Endothelial cell of umbilical vein (primary cell): ENCODE results near the gene SELENON. TPM values are rescaled to one million over a fixed set of nuclear protein-coding genes. Genes with fewer than 3 reads are reported as not detected.

ENCODE experiments used
- BruUV-seq: library from RNA; stranded (reverse); fragments of 400-500 nt; replicated peaks from 2 replicates; lab custom pipeline; 2021; lab: Mats Ljungman, UMichigan
- CTCF ChIA-PET: fragments of 300-600, 350-600 bp; sonication (Branson Sonifier 250); formaldehyde crosslinking; loops from one replicate; lab custom pipeline; 2021; ENCODE audit warnings: antibody characterized with exemption, inconsistent platforms; lab: Charles Lee
- POLR2A ChIA-PET: fragments of 300-600, 350-600 bp; sonication (Branson Sonifier 250); formaldehyde crosslinking; loops from one replicate; lab custom pipeline; 2021; ENCODE audit warnings: antibody characterized with exemption, inconsistent platforms; lab: Charles Lee
- DNase-seq: peaks from one replicate; pipeline ENCODE4 v3.0.0-alpha.2; 2011; ENCODE audit warnings: low read depth, low spot score
- FAIRE-seq: peaks from 2 replicates; lab custom pipeline; 2011; peaks lifted over from hg19 to GRCh38; lab: Jason Lieb, UNC
- H2AFZ ChIP-seq: 2 replicates; pipeline ENCODE4 v1.6.0; 2012; ENCODE audit warnings: low read depth, low read length, control low read depth, inconsistent platforms
- H3K27ac ChIP-seq: 2 replicates; pipeline ENCODE4 v1.5.1; 2011; ENCODE audit warnings: low read depth, mild to moderate bottlenecking, control low read depth, low read length, moderate library complexity; ENCODE audit not compliant: insufficient read depth
- H3K27me3 ChIP-seq, 2 experiments: 2 replicates each; pipeline versions ENCODE4 v1.6.0 to v1.6.1; 2011; ENCODE audit warnings: low read length in 2 of 2, mixed read lengths in 1 of 2; ENCODE audit not compliant: control insufficient read depth in 2 of 2, insufficient read depth in 2 of 2
- H3K36me3 ChIP-seq, 2 experiments: 2 replicates in 1 of 2; 3 replicates in 1 of 2; pipeline ENCODE4 v1.5.1; 2011; ENCODE audit warnings: low read length in 2 of 2, mild to moderate bottlenecking in 1 of 2, moderate library complexity in 1 of 2; ENCODE audit not compliant: control insufficient read depth in 2 of 2, insufficient read depth in 2 of 2; ENCODE audit errors: extremely low read depth in 1 of 2
- H3K4me1 ChIP-seq: 3 replicates; pipeline ENCODE4 v1.5.1; 2011; ENCODE audit warnings: mild to moderate bottlenecking, low read length; ENCODE audit not compliant: control insufficient read depth, insufficient read depth; ENCODE audit errors: extremely low read depth
- H3K4me2 ChIP-seq: 2 replicates; pipeline ENCODE4 v1.6.1; 2011; ENCODE audit warnings: low read length, control low read depth, mixed read lengths; ENCODE audit not compliant: insufficient read depth
- H3K4me3 ChIP-seq, 3 experiments: fragments of 200-600 bp in 1 of 3; sonication (generic), shearing (Covaris generic) in 1 of 3; replicated peaks in 1 of 3; 2 replicates each; pipeline ENCODE4 v1.5.1; 2011 to 2016; ENCODE audit warnings: control low read depth in 3 of 3, low read length in 3 of 3, mild to moderate bottlenecking in 2 of 3, inconsistent platforms in 1 of 3, low read depth in 1 of 3, moderate library complexity in 1 of 3; ENCODE audit not compliant: insufficient read depth in 1 of 3
- H3K79me2 ChIP-seq: 2 replicates; pipeline ENCODE4 v1.6.0; 2012; ENCODE audit warnings: low read length, inconsistent platforms; ENCODE audit not compliant: control insufficient read depth, insufficient read depth
- H3K9ac ChIP-seq: replicated peaks from 2 replicates; pipeline ENCODE3; 2011; ENCODE audit warnings: low read length, control low read depth; ENCODE audit not compliant: insufficient read depth; ENCODE audit errors: extremely low read depth
- H3K9me1 ChIP-seq: replicated peaks from 3 replicates; pipeline ENCODE4 v1.6.0; 2011; ENCODE audit warnings: mild to moderate bottlenecking, low read length; ENCODE audit not compliant: control insufficient read depth, insufficient read depth; ENCODE audit errors: extremely low read depth
- H3K9me3 ChIP-seq: replicated peaks from 2 replicates; pipeline ENCODE4 v1.5.1; 2012; ENCODE audit warnings: low read length, inconsistent platforms; ENCODE audit not compliant: control insufficient read depth, insufficient read depth
- H4K20me1 ChIP-seq: replicated peaks from 2 replicates; pipeline ENCODE3; 2011; ENCODE audit warnings: mild to moderate bottlenecking, low read length; ENCODE audit not compliant: control insufficient read depth, insufficient read depth; ENCODE audit errors: extremely low read depth
- EZH2 ChIP-seq: IDR thresholded peaks from 2 replicates; pipeline ENCODE4 v1.6.1; 2012; ENCODE audit warnings: borderline replicate concordance, low read depth, mild to moderate bottlenecking, moderate library complexity, low read length, inconsistent platforms; ENCODE audit not compliant: severe bottlenecking
- FOS ChIP-seq: IDR thresholded peaks from 2 replicates; pipeline ENCODE4 v1.6.1; 2011; ENCODE audit warnings: mild to moderate bottlenecking, low read length, moderate library complexity, borderline replicate concordance; ENCODE audit not compliant: insufficient read depth
- GATA2 ChIP-seq: IDR thresholded peaks from 2 replicates; pipeline ENCODE4 v1.7.0; 2011; ENCODE audit warnings: low read depth, mild to moderate bottlenecking, moderate library complexity, mixed read lengths, low read length; ENCODE audit not compliant: insufficient read length, insufficient read depth
- JUN ChIP-seq: IDR thresholded peaks from 2 replicates; pipeline ENCODE4 v1.6.1; 2011; ENCODE audit warnings: borderline replicate concordance, low read depth; ENCODE audit not compliant: insufficient read length, insufficient read depth
- MAX ChIP-seq: IDR thresholded peaks from 2 replicates; pipeline ENCODE4 v1.6.1; 2011; ENCODE audit not compliant: insufficient read depth, insufficient read length
- MYC ChIP-seq: IDR thresholded peaks from one replicate; pipeline ENCODE4 v1.6.1; 2011; ENCODE audit warnings: mild to moderate bottlenecking, low read depth, low read length
- POLR2A ChIP-seq: IDR thresholded peaks from 2 replicates; pipeline ENCODE4 v1.6.1; 2012; ENCODE audit warnings: low read depth, mild to moderate bottlenecking, control low read depth, low read length
- POLR2AphosphoS5 ChIP-seq: IDR thresholded peaks from 2 replicates; pipeline ENCODE4 v1.6.1; 2012; ENCODE audit warnings: low read depth, mild to moderate bottlenecking, control low read depth, low read length, moderate library complexity; ENCODE audit not compliant: insufficient read depth
- dilution Hi-C: fragments of 300-500 bp; cut with MboI; formaldehyde crosslinking; loops from one replicate; pipeline ENCODE4 v1.15.0; 2019; ENCODE audit warnings: low sequenced_read_pairs; ENCODE audit not compliant: extremely low pct_ligation_motif_present
- intact Hi-C: fragments of 100-400 bp; cut with micrococcal nuclease; formaldehyde crosslinking; loops from one replicate; pipeline ENCODE4 v1.10.0; 2022
- polyA plus RNA-seq, 4 experiments: library from polyadenylated mRNA; depleted of rRNA in 3 of 4; stranded (reverse) in 3 of 4; unstranded in 1 of 4; fragments of >200 nt; gene quantifications; 2 replicates each; pipeline versions ENCODE4 v1.2.1 to v1.2.3, GENCODE V29; 2011 to 2012; ENCODE audit warnings: missing spikeins in 1 of 4
- total RNA-seq: library from RNA; stranded (reverse); gene quantifications from 2 replicates; pipeline ENCODE4 v1.2.3, GENCODE V29; 2021
- TF ChIP-seq, protein P1 (sequence below), 2 donors: IDR thresholded peaks; 1 replicate in 1 of 2; 2 replicates in 1 of 2; pipeline ENCODE4 v1.5.1; 2011; ENCODE audit warnings: low read length in 2 of 2, mild to moderate bottlenecking in 2 of 2, moderate library complexity in 2 of 2, control low read depth in 1 of 2, inconsistent platforms in 1 of 2, low read depth in 1 of 2; ENCODE audit not compliant: insufficient read depth in 1 of 2; ENCODE audit errors: extremely low read depth in 1 of 2

SELENON gene
- total and polyA plus RNA-seq, 2 donors (not counting 3 experiments of a cell fraction or from before 2014, with no cell fraction given), result 117 to 182 TPM

GRCh38 chr1:25772692-25773245, 27.2 kb upstream of the SELENON start:
- no peak overlapping the region for H2AFZ ChIP-seq
- TF ChIP-seq GATA2 (no peak), MAX (no peak), MYC (no peak), EZH2 (no peak), POLR2AphosphoS5 (no peak), FOS (no peak), POLR2A (no peak), JUN (no peak)
- TF ChIP-seq, protein P1, sequence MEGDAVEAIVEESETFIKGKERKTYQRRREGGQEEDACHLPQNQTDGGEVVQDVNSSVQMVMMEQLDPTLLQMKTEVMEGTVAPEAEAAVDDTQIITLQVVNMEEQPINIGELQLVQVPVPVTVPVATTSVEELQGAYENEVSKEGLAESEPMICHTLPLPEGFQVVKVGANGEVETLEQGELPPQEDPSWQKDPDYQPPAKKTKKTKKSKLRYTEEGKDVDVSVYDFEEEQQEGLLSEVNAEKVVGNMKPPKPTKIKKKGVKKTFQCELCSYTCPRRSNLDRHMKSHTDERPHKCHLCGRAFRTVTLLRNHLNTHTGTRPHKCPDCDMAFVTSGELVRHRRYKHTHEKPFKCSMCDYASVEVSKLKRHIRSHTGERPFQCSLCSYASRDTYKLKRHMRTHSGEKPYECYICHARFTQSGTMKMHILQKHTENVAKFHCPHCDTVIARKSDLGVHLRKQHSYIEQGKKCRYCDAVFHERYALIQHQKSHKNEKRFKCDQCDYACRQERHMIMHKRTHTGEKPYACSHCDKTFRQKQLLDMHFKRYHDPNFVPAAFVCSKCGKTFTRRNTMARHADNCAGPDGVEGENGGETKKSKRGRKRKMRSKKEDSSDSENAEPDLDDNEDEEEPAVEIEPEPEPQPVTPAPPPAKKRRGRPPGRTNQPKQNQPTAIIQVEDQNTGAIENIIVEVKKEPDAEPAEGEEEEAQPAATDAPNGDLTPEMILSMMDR (IDR thresholded peaks at IDR 0.05; ENCODE audit: extremely low read depth in 1 of 2, insufficient read depth in 1 of 2, low read depth in 1 of 2, low read length in 2 of 2), result no peak
- no peaks in the 10 kb centered on the region for H4K20me1 ChIP-seq
- ChIA-PET POLR2A (no interaction called here), CTCF (no interaction called here)
- H3K4me2 ChIP-seq, result no peak overlapping the region
- H3K27ac ChIP-seq, result no peak overlapping the region
- H3K9ac ChIP-seq, result no peak overlapping the region
- H3K9me1 ChIP-seq, result no peaks in the 10 kb centered on the region
- H3K4me1 ChIP-seq, result no peaks in the 10 kb centered on the region
- no peak overlapping the region for H3K4me3 ChIP-seq
- FAIRE-seq (no peak), DNase-seq (no peak)
- BruUV-seq, result no TSS peak
- intact Hi-C loops (no loop called here), dilution Hi-C loops (no loop called here)
- no peaks in the 10 kb centered on the region for H3K27me3 ChIP-seq
- no peaks in the 10 kb centered on the region for H3K79me2 ChIP-seq
- no peaks in the 10 kb centered on the region for H3K9me3 ChIP-seq
- no peaks in the 10 kb centered on the region for H3K36me3 ChIP-seq
